CD4-positive, alpha-beta T cell treated with Interleukin-12 subunit alpha and Interleukin-12 subunit beta, for 1 hour (primary cell): ENCODE measurements around the gene RAB27B.

Experiments
- DNase-seq: peaks from one replicate; pipeline ENCODE4 v3.0.0-alpha.2; 2020

The RAB27B gene

DNA sequence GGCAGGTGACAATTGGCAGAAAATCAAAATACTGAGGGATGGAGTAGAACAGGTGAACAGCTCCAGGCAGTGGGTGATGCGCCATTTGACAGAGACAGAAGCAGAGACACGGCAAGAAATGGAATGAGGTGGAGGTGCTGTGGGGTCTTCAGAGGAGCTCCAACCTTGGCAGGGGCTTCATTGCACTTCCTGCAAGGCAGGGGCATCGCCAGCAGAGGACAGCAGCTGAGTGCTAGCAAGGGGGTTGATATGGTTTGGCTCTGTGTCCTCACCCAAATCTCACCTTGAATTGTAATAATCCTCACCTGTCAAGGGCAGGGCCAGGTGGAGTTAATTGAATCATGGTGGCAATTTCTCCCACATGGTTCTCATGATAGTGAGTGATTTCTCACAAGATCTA, 88.2 kb downstream of the RAB27B start:
- no peak for DNase-seq

DNA sequence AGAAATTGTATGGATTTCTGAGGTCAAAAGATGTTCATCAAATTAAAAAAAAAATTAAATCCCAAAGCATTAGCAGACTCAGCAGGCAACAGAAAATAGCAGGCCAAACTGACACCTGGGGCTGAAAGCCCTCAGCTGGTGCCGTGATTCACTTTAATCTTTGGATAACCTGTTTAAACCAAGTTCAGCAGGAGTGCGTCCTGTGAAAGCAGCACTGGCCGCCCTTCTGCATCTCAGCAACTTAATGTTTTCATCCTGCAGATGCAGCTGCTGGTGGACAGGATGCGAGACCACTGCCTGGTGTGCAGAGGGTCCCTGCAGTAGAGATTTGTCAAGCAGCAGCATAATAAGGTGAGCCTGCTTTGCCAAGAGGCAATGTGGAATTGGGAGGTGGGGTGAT, 89.8 kb downstream of the RAB27B start:
- DNase-seq, result no peak

- DNase-seq, result no peak
Measured at GRCh38 chr18:54919412-54919811, 91.1 kb downstream of the RAB27B start.

DNA sequence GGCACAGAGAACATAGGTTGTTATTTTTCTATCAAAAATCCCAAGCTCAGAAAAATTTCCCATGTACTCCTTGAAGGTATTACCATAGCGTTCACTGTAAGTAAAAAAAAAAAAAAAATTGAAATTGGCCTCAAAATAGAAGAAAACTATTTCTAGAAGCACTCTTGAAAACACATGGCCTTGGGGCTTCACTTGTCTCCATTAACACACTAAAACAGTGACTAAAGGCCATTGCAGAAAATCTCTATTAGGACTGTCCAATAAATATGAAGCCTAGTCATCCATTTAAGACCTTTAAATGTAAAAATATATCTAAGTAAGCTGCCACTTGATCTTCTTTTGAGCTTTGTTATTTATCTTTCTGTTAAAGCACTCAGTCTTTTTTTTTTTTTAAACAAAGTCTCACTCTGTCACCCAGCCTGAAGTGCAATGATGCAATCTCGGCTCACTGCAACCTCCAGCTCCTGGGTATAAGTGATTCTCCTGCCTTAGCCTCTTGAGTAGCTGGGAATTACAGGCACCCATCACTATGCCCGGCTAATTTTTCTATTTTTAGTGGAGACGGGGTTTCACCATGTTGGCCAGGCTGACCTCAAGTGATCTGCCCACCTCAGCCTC, 95.2 kb downstream of the RAB27B start:
- DNase-seq, result no peak

DNA sequence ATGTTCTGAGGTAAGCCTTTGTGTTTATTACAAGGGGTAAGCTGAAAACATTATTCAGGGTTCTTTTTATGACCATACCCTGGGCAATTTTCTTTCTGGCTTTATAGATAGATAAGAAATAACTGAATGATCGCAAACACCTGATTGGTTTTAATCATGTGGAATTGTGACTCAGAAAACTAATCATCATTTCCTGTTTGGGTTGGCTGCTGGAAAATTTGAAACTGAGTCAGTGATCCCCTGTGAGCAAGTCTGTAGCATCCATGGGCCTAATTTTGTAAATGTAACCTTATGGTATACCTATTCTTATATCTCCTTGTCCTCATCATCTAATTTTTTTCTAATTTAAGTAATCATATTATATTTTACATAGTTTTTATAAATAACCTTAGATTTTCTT, 96.7 kb downstream of the RAB27B start:
- DNase-seq, result no peak

DNA sequence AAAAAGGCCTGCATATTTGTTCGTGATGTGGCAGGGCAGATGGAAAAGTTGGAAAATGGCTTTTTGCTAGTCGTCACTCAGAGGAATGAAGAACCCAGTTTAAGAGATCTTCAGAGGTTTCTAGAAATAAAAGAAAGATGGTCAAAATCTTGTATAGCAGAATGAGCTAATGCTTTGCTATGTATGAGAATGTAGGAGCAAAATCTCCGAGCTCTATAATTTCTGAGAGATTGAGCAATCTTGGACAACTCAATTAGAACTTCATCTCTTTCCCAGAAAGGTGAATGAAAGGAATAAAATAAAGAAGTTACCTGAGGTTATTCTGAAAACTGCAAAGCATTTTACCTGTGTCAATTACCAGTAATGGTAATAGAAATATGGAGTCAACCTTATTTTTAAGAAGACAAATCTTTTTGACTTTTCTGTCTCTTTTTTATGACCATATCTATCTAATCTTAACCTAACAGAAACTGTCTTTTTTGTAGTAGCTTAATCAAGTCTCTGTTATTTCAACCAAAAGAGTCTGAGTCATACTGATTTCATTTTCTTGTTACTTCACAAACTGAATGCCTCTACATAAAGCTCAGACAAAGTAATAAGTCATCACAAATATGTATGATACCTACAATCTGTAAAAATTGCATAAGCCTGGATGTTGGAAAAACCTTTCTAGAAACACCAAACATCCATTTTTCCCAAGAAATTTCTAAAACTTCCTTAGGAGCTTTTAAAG, 98.5 kb downstream of the RAB27B start:
- DNase-seq, result no peak

GRCh38 chr18:54928236-54928635, 100.0 kb downstream of the RAB27B start:
- DNase-seq, result no peak

DNA sequence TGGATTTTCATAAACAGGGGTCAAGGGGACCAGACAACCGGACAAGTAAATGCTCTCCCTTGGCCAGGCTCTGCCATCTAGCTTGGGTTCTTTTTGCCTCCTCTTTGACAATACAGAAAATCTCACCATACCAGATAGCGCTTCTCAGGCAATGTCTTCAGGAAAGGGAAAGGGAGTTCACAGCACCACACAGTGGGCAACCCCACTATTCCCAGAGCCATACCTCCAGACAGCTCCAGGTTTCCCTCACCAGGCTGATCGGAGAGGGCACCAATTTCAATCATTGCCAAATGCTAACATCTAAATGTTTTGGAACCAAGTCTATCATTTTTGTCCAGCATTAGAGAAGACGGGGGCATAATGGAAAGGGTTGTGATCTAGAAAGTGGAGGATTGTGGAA, 102.9 kb downstream of the RAB27B start:
- no peak for DNase-seq

GRCh38 chr18:54932472-54932871, 104.2 kb downstream of the RAB27B start:
- no peak for DNase-seq

GRCh38 chr18:54938506-54938905, 110.2 kb downstream of the RAB27B start:
- DNase-seq, result no peak

GRCh38 chr18:54939361-54939917, 111.2 kb downstream of the RAB27B start:
- no peak for DNase-seq

DNA sequence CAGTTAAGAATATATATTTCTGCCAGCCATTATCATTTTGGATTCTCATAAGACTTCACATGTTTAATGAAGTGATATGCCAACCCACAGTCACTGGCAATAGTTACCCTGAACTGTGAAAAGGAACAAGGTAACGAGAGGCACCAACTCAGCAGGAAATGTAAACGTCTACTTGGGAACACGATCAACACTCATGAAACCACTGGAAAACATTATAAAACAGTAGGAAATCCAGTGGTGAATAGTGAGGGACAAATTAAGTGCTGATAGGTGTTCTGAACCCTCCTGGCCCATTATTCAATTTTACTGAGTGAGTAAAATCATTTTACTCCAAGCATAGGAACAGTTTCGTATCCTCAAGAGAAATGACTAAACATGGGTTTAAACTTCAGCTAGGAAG, 113.9 kb downstream of the RAB27B start:
- no peak for DNase-seq

GRCh38 chr18:54942569-54942968, 114.3 kb downstream of the RAB27B start:
- DNase-seq, result no peak
